ENCODE results near the gene ITPR2.

The ITPR2 gene

GRCh38 chr12:26813812-26814211 is 19.2 kb downstream of the ITPR2 start:
- peaks cover 26% of the 10 kb centered on the region for H3K4me1 Mint-ChIP-seq
- H3K27me3 Mint-ChIP-seq = no peaks in the 10 kb centered on the region
- H3K4me3 Mint-ChIP-seq = no peak overlapping the region
- H3K36me3 Mint-ChIP-seq = peaks cover 6% of the 10 kb centered on the region
- no peak overlapping the region for H3K27ac Mint-ChIP-seq
- no peaks in the 10 kb centered on the region for H3K9me3 Mint-ChIP-seq

GRCh38 chr12:26810330-26810729 is 22.7 kb downstream of the ITPR2 start:
- H3K27me3 Mint-ChIP-seq = no peaks in the 10 kb centered on the region
- peaks cover 1% of the 10 kb centered on the region for H3K36me3 Mint-ChIP-seq
- no peak overlapping the region for H3K27ac Mint-ChIP-seq
- H3K4me3 Mint-ChIP-seq = no peak overlapping the region
- H3K9me3 Mint-ChIP-seq = no peaks in the 10 kb centered on the region
- peaks cover 29% of the 10 kb centered on the region for H3K4me1 Mint-ChIP-seq

GRCh38 chr12:26809611-26810285 is 23.2 kb downstream of the ITPR2 start:
- Mint-ChIP-seq H3K9me3 (no peaks in the 10 kb centered on the region), H3K27me3 (no peaks in the 10 kb centered on the region), H3K36me3 (peaks cover 1% of the 10 kb centered on the region), H3K27ac (no peak overlapping the region), H3K4me3 (no peak overlapping the region), H3K4me1 (peaks cover 29% of the 10 kb centered on the region)

GRCh38 chr12:26808766-26809476 is 24.1 kb downstream of the ITPR2 start:
- H3K4me1 Mint-ChIP-seq = peaks cover 34% of the 10 kb centered on the region
- peaks cover 1% of the 10 kb centered on the region for H3K36me3 Mint-ChIP-seq

GRCh38 chr12:26807292-26807691 is 25.7 kb downstream of the ITPR2 start:
- Mint-ChIP-seq H3K27ac (no peak overlapping the region), H3K4me1 (peaks cover 45% of the 10 kb centered on the region), H3K4me3 (no peak overlapping the region), H3K36me3 (no peaks in the 10 kb centered on the region), H3K27me3 (no peaks in the 10 kb centered on the region), H3K9me3 (no peaks in the 10 kb centered on the region)

More at GRCh38 chr12:26808766-26809476, 24.1 kb downstream of the ITPR2 start:
- Mint-ChIP-seq H3K27me3 (no peaks in the 10 kb centered on the region), H3K9me3 (no peaks in the 10 kb centered on the region), H3K4me3 (peak overlapping the region; percentile 12), H3K27ac (peak overlapping the region; percentile 3)

GRCh38 chr12:26806556-26806955 is 26.4 kb downstream of the ITPR2 start:
- no peaks in the 10 kb centered on the region for H3K9me3 Mint-ChIP-seq
- no peak overlapping the region for H3K4me3 Mint-ChIP-seq
- H3K4me1 Mint-ChIP-seq = peaks cover 49% of the 10 kb centered on the region
- no peaks in the 10 kb centered on the region for H3K36me3 Mint-ChIP-seq
- no peaks in the 10 kb centered on the region for H3K27me3 Mint-ChIP-seq
- H3K27ac Mint-ChIP-seq = no peak overlapping the region

GRCh38 chr12:26805401-26805971 is 27.5 kb downstream of the ITPR2 start:
- Mint-ChIP-seq H3K27me3 (no peaks in the 10 kb centered on the region), H3K27ac (no peak overlapping the region), H3K4me3 (no peak overlapping the region), H3K4me1 (peaks cover 51% of the 10 kb centered on the region), H3K36me3 (peaks cover 3% of the 10 kb centered on the region), H3K9me3 (no peaks in the 10 kb centered on the region)

- Mint-ChIP-seq H3K9me3 (no peaks in the 10 kb centered on the region), H3K27ac (no peak overlapping the region), H3K4me1 (peaks cover 46% of the 10 kb centered on the region), H3K36me3 (peaks cover 3% of the 10 kb centered on the region), H3K27me3 (no peaks in the 10 kb centered on the region), H3K4me3 (no peak overlapping the region)
These were observed 29.4 kb downstream of the ITPR2 start for GRCh38 chr12:26803552-26803951.

- Mint-ChIP-seq H3K27me3 (no peaks in the 10 kb centered on the region), H3K4me3 (no peak overlapping the region), H3K36me3 (peaks cover 6% of the 10 kb centered on the region), H3K27ac (no peak overlapping the region), H3K9me3 (no peaks in the 10 kb centered on the region), H3K4me1 (peaks cover 44% of the 10 kb centered on the region)
These were observed 31.5 kb downstream of the ITPR2 start for GRCh38 chr12:26801486-26801885.

- Mint-ChIP-seq H3K36me3 (peaks cover 6% of the 10 kb centered on the region), H3K27ac (no peak overlapping the region), H3K4me1 (peaks cover 44% of the 10 kb centered on the region), H3K9me3 (no peaks in the 10 kb centered on the region), H3K27me3 (no peaks in the 10 kb centered on the region), H3K4me3 (no peak overlapping the region)
These were observed 32.1 kb downstream of the ITPR2 start for GRCh38 chr12:26800858-26801257.

GRCh38 chr12:26800347-26800746 is 32.6 kb downstream of the ITPR2 start:
- H3K4me1 Mint-ChIP-seq = peaks cover 44% of the 10 kb centered on the region

GRCh38 chr12:26799741-26800140 is 33.3 kb downstream of the ITPR2 start:
- no peaks in the 10 kb centered on the region for H3K9me3 Mint-ChIP-seq
- H3K27ac Mint-ChIP-seq = peak overlapping the region; percentile 76
- H3K4me1 Mint-ChIP-seq = peaks cover 49% of the 10 kb centered on the region
- peaks cover 6% of the 10 kb centered on the region for H3K36me3 Mint-ChIP-seq
- H3K4me3 Mint-ChIP-seq = no peak overlapping the region
- H3K27me3 Mint-ChIP-seq = no peaks in the 10 kb centered on the region

More at GRCh38 chr12:26800347-26800746, 32.6 kb downstream of the ITPR2 start:
- peaks cover 6% of the 10 kb centered on the region for H3K36me3 Mint-ChIP-seq
- no peaks in the 10 kb centered on the region for H3K9me3 Mint-ChIP-seq
- H3K27me3 Mint-ChIP-seq = no peaks in the 10 kb centered on the region
- H3K27ac Mint-ChIP-seq = no peak overlapping the region
- H3K4me3 Mint-ChIP-seq = no peak overlapping the region

- Mint-ChIP-seq H3K4me3 (no peak overlapping the region), H3K4me1 (peaks cover 45% of the 10 kb centered on the region), H3K27me3 (no peaks in the 10 kb centered on the region), H3K9me3 (no peaks in the 10 kb centered on the region), H3K27ac (no peak overlapping the region), H3K36me3 (peaks cover 9% of the 10 kb centered on the region)
These were observed 34.4 kb downstream of the ITPR2 start for GRCh38 chr12:26798640-26799039.

GRCh38 chr12:26798023-26798422 is 35.0 kb downstream of the ITPR2 start:
- no peaks in the 10 kb centered on the region for H3K27me3 Mint-ChIP-seq
- H3K27ac Mint-ChIP-seq = no peak overlapping the region
- no peak overlapping the region for H3K4me3 Mint-ChIP-seq
- no peaks in the 10 kb centered on the region for H3K9me3 Mint-ChIP-seq
- peaks cover 10% of the 10 kb centered on the region for H3K36me3 Mint-ChIP-seq
- peaks cover 39% of the 10 kb centered on the region for H3K4me1 Mint-ChIP-seq

GRCh38 chr12:26795910-26796309 is 37.1 kb downstream of the ITPR2 start:
- H3K27me3 Mint-ChIP-seq = no peaks in the 10 kb centered on the region
- H3K27ac Mint-ChIP-seq = no peak overlapping the region
- peaks cover 52% of the 10 kb centered on the region for H3K4me1 Mint-ChIP-seq
- no peak overlapping the region for H3K4me3 Mint-ChIP-seq
- H3K9me3 Mint-ChIP-seq = no peaks in the 10 kb centered on the region
- peaks cover 11% of the 10 kb centered on the region for H3K36me3 Mint-ChIP-seq

GRCh38 chr12:26791301-26791791 is 41.6 kb downstream of the ITPR2 start:
- Mint-ChIP-seq H3K9me3 (no peaks in the 10 kb centered on the region), H3K4me3 (no peak overlapping the region), H3K27me3 (no peaks in the 10 kb centered on the region), H3K27ac (no peak overlapping the region), H3K4me1 (peaks cover 32% of the 10 kb centered on the region), H3K36me3 (peaks cover 27% of the 10 kb centered on the region)

Data from activated naive CD4-positive, alpha-beta T cell treated with anti-CD3 and anti-CD28 coated beads, Interleukin-2, amount 50 U/mL, for 24 hours (primary cell).